HPDE6-E6E7 (cell line): ENCODE measurements around the gene SPACA9.

Source experiments
- DNase-seq: peaks from one replicate; pipeline ENCODE4 v3.0.0; 2011; ENCODE audit warnings: missing footprints; ENCODE audit errors: extremely low spot score

SPACA9 gene

GRCh38 chr9:132894346-132894745 lies 15.6 kb downstream of the SPACA9 start:
- DNase-seq = peak; percentile 77

DNA sequence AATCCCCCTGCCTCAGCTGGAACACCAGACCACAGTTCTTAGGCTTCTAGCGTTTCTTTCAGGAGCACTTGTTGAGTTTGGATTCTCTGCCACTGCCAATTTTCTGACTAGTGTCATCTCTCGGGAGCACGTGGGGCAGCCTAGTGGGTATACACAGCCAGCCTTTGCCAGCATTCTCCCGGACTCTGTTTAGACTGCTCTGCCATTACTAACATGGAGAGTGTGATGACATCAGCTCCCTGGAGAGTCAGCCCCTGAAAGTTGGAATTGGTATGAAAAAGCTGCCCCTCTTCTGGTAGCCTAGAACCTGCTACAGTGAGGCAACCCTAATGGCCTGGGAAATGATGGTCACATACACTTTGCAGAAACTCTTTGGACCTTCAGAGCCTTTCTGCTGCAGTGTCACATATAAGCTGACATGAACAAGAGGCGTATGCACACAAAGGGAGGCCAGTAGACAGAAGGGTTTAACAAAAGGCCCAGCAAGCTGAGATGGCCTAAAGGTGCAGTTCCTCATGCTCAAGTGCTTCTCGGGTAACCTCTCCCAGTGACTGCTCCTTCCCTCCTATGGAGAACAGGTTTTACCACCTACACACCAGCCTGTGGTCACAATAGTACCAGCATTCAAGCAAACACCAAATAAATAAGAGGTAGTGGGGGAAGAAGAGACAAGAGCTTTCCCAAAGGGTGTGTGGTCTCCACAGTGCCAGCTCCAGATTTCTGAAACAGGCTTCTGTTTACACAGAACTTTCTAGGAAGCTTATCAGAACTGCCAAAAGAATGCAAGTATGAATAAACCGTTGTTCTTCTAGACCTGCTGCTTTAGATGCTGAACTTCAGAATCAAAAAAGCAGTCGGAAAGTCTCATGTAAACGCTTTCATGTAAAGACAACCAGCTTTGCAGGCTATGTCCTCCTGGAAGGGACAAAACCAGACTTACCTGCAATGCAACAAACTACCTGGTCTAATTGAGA lies 16.5 kb downstream of the SPACA9 start:
- peak; percentile 22 for DNase-seq

- DNase-seq = no peak
Observed at GRCh38 chr9:132896264-132896663, 17.6 kb downstream of the SPACA9 start.

GRCh38 chr9:132896906-132897305 lies 18.2 kb downstream of the SPACA9 start:
- DNase-seq = no peak

DNA sequence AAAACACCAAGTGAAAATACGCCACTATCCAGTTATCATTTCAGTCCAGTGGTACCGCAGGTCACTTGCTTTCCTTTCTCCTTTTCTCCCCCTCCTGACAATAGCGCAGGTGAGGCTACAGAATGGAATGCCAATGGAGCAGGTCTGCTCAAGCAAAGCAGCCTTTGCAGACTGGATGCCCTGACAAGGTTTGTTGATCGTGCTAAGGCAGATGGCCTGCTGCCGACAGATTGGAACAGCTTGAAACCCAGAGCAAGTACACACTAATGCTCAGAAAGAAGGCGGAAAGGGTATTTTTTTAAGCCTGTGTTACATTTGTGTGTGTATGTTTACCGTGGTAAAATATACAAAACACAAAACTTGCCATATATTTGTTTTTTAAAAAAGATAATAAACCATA lies 19.4 kb downstream of the SPACA9 start:
- DNase-seq = no peak

- DNase-seq = peak; percentile 82
Observed at GRCh38 chr9:132901858-132902831, 23.4 kb downstream of the SPACA9 start.

DNA sequence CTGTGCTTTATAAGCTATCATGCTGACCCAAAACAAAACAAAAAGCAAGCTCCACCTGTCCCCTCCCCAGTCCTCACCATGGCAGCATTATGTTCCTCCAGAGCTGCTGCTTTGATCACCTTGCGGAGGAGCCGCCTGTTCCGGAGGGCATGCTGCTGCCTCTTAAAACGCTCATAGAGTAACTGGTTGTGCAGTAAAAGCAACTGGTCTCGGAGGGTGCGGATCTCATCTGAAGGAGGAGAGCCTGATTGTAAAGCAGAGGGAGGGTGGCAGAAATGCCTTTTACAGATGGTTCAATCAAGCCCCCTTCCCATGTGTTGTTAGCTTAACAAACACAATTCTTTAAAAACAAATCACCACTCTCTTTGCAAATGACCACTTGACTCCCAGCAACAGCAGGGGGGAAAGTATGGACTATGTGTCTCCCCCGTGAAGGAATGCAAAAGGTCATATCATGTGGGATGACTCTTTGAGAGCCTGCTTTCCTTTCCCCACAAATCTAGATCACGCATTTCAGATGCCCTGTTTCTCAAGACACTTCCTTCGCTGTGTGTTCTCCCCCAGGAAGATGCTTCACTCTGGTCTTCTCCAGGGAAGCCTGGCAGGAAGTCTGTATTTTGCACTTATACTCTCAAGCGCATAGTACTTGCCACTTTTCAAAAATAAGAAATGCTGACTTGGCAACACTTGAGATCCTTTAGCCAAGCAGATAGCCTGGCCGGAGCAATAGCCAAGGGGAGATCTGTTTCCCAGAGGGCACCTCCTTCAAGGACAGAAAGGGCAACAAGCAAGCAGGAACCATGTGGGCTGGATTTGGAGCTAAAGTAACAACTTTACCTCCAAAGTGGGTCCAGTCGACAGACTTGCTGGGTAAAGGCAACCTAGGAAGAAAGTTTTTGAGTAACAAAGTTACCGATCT lies 25.1 kb downstream of the SPACA9 start:
- DNase-seq = no peak

GRCh38 chr9:132905726-132906125 lies 27.0 kb downstream of the SPACA9 start:
- no peak for DNase-seq

DNA sequence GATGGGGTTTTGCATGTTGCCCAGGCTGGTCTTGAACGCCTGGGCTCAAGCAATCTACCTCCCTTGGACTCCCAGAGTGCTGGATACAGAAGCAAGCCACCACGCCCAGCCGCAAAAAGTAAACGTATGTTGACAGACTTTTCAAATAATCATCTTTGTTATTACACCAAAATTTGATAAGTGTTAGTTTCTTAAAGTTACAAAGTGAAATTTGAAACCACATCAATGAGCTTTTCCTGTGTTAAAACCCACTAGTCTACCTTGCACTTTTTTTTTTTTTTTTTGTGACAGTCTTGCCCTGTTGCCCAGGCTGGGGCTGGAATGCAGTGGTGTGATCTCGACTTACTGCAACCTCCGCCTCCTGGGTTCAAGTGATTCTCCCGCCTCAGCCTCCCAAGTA lies 29.9 kb downstream of the SPACA9 start:
- no peak for DNase-seq

- no peak for DNase-seq
Observed at GRCh38 chr9:132909311-132909710, 30.6 kb downstream of the SPACA9 start.

DNA sequence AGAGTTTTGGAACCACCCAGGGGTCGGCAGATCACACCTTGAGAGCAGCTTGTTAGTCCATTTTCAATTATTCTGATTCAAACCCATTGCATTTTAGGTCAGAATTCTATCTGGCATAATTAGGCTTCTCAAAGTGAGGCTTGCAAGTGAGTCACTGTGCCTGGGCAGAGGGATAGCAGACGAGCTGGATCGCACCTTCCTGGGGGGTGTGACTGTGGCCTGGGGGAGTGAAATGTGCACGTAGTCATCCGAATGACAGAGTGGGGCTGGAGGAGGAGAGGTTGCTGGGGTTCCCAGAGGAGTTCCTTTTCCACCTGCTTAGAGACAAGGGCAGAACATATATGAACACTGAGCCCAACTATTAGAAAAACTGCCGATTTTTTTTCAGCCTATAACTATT lies 31.7 kb downstream of the SPACA9 start:
- no peak for DNase-seq

DNA sequence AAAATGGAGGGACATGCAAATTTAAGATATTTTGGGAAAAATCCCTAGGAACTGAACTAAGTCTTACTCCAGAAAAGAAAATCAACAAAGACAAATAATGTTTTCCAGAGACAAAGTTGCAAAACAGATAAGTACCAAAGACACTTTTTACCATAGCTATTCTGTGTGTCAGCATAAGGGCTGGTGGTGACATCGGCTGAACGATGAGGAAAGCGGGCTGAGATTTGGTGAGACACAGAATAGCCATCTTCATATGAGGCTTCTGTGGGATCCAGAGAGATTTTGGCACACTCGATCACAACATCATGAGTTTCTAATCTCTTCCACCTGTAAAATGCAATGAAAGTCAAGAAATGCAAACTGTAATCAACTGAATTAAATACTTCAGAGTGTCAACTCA lies 33.4 kb downstream of the SPACA9 start:
- DNase-seq = no peak

- DNase-seq = no peak
Observed at GRCh38 chr9:132914924-132915323, 36.2 kb downstream of the SPACA9 start.

GRCh38 chr9:132919614-132920268 lies 41.0 kb downstream of the SPACA9 start:
- no peak for DNase-seq

DNA sequence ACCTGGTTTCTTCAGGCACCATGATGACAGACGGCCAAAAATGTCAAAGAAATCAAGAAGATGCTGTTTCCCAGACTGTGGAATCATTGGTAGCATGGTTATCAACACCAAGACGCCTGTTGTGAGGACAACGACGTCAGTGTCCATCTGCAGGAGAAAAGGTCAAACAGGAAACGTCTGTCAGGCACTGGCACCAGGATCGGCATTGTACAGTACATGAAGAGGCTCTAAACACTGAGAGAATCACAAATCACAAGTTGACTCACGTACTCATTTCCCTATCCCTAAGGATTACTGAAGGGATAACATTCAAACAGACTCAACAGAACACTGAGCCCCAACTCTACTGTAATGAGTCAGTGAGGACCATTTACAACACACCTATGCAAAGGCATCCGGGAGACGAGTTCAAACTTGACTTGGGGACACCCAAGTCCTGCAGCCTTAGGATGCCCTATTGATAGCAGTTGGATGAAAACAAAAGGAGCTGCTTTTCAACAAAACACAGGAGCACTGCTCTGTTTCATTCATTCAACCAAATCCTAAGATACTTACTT lies 44.7 kb downstream of the SPACA9 start:
- DNase-seq = peak; percentile 82

DNA sequence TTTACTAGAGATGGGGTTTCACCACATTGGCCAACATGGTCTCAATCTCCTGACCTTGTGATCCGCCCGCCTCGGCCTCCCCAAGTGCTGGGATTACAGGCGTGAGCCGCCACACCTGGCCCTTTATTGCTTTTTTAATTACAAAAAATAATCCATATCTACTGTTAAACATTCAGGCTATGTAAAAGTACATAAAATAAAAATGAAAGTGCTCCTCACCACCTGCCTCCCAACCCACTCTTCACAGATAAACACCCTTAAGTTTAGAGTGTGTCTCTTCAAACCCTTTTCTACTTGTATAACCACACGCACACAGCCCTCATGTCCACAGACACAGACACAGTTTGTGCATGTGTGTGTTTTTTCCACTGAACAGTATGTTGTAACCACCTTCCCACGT lies 49.0 kb downstream of the SPACA9 start:
- no peak for DNase-seq

DNA sequence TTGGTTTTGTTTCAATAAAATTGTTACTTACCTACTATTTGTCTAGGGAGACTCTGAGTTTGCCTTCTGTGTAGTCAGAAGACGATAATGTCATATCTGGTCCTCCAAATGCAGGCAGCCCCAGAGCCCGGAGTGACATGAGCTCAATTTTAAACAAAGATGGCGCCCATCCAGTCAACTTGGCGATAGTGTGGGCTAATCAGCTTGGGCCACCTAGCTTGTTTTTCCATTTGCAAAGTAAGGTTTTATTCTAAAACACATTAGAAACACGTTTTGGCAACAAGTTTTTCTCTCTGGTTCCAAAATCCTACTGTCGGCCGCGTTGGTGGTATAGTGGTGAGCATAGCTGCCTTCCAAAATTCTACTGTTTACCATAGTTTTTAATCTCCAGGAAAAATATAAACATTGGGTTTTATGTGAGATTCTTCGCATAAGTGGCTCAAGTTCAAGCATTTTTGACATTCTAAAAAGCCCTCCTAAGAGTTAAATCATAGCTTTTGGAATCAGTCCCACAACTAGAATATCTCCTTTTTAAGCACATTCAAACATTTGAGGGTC lies 52.6 kb downstream of the SPACA9 start:
- no peak for DNase-seq

DNA sequence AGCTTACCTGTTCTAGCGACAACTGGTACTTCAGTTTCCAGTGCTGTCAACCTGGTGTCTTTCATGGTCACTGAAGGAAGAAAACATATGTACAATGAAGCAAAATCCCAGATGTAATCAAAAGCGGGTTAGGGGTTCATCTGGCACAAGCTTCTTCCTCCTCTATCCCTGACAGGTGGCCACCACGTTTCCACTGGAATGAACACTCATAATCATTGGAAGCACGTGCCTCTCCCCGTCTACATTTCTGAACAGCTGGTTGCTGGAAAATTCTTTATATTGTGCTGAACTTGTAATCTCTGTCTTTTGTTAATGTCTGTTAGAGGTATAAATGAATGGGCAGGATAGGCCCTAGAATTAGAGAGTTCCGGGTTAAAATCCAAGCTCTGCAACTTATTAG lies 56.3 kb downstream of the SPACA9 start:
- no peak for DNase-seq

DNA sequence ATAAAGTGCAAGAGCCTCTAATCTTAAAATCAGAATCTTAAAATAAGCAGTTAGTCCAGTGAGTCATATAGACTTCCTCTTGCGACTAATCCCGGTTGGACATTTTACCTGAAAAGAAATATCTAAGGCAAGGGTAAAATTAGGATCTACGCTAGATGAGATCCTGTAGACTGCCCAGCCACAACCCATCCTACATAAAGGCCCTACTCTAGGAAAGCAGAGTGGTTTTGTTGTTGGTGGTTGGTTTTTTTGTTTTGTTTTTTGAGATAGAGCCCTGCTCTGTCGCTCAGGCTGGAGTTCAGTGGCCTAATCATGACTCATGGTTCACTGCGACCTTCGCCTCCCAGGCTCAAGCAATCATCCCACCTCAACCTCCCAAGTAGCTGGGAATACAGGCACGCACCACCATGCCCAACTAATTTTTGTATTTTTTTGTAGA lies 58.8 kb downstream of the SPACA9 start:
- no peak for DNase-seq

- DNase-seq = no peak
Observed at GRCh38 chr9:132939169-132939568, 60.5 kb downstream of the SPACA9 start.
